ENCODE results near the gene RHBDL2. TPM values are rescaled to one million over a fixed set of nuclear protein-coding genes. Genes with fewer than 3 reads are reported as not detected.

RHBDL2 gene
- total RNA-seq, 3 donors from 2014 or later (not counting 1 experiment from before 2014, with no cell fraction given) = not detected

DNA sequence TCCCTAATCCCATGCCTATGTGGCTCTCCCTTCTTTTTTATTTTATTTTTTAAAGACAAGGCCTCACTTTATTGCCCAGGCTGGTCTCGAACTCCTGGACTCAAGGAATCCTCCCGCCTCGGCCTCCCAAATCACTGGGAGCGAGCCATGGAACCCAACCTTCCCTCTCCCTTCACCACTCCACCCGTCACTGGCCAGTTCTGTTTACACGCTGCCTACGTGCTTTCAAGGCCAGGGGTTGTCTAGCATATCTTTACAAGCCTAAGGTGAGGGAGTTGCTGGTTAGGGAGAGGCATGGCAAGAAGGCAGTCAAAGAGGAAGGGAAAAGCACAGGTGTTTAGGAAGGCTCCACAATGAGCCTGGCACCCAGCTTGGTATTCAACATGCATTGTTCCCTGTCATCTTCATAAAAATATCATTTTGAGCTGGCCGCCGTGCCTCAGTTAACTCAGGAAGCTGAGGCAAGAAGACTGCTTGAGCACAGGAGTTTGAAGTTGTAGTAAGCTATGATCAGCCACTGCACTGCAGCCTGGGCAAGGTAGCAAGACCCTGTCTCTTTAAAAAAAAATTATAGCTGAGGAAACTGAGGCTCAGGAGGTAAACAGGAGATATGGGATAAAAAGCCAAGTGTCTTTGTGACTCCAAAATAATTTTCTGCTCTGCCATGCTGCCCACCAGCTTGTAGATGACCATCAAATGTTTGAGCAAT, 1.1 kb downstream of the RHBDL2 start:
- ATAC-seq (no peak), DNase-seq (no peak)
- Mint-ChIP-seq H3K36me3 (no peaks in the 10 kb centered on the region), H3K27ac (no peak overlapping the region), H3K27me3 (ENCODE audit: low read depth in 2 of 2) (peaks cover 0 to 10% of the 10 kb centered on the region in 2 donors), H3K4me1 (no peaks in the 10 kb centered on the region), H3K9me3 (no peaks in the 10 kb centered on the region), H3K4me3 (no peak overlapping the region)
- Histone ChIP-seq H3K27me3 (ENCODE audit: control insufficient read depth, insufficient read depth, low read length) (no peaks in the 10 kb centered on the region), H3K9me3 (ENCODE audit: control insufficient read depth, insufficient read depth, low read length) (no peaks in the 10 kb centered on the region), H3K4me1 (ENCODE audit: control insufficient read depth, insufficient read depth, low read length) (no peaks in the 10 kb centered on the region), H3K4me3 (ENCODE audit: low read length) (no peak overlapping the region), H3K36me3 (ENCODE audit: control insufficient read depth, insufficient read depth, low read length) (no peaks in the 10 kb centered on the region), H3K27ac (ENCODE audit: low read length) (no peak overlapping the region)
- TF ChIP-seq, protein P1, sequence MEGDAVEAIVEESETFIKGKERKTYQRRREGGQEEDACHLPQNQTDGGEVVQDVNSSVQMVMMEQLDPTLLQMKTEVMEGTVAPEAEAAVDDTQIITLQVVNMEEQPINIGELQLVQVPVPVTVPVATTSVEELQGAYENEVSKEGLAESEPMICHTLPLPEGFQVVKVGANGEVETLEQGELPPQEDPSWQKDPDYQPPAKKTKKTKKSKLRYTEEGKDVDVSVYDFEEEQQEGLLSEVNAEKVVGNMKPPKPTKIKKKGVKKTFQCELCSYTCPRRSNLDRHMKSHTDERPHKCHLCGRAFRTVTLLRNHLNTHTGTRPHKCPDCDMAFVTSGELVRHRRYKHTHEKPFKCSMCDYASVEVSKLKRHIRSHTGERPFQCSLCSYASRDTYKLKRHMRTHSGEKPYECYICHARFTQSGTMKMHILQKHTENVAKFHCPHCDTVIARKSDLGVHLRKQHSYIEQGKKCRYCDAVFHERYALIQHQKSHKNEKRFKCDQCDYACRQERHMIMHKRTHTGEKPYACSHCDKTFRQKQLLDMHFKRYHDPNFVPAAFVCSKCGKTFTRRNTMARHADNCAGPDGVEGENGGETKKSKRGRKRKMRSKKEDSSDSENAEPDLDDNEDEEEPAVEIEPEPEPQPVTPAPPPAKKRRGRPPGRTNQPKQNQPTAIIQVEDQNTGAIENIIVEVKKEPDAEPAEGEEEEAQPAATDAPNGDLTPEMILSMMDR (IDR thresholded peaks at IDR 0.05) = no peak
- WGBS (ENCODE audit: insufficient coverage) = 88% methylated on average over 9 of the region's 9 CpGs
- intact Hi-C loops (cut with micrococcal nuclease) = no loop called here

DNA sequence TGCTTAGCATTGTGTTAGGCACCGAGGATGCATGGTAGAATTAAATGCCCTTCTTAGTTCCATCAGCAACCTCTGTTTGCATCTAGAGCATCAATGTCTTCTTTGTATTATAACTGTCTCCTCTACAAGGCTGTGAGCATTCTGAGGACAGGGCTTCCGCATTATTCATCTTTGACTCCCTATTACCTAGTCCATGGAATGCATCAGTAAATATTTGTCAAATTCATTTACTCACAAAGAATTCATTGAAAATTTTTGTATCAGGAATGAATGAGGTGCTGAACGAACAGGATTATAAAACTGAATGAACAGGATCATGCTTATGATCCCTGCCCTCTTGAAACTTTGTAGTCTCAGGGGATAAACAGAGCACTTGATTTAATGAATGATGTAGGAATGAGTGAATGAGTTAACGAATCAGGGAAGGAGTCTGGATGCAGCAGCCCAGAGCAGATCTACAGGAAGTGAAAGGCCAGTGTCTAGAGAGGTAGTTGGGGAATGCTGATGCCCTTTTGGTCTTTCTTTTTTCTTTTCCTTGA, 2.8 kb downstream of the RHBDL2 start:
- Histone ChIP-seq H3K36me3 (ENCODE audit: control insufficient read depth, insufficient read depth, low read length) (no peaks in the 10 kb centered on the region), H3K27ac (ENCODE audit: low read length) (no peak overlapping the region), H3K4me1 (ENCODE audit: control insufficient read depth, insufficient read depth, low read length) (no peaks in the 10 kb centered on the region), H3K4me3 (ENCODE audit: low read length) (no peak overlapping the region), H3K27me3 (ENCODE audit: control insufficient read depth, insufficient read depth, low read length) (no peaks in the 10 kb centered on the region), H3K9me3 (ENCODE audit: control insufficient read depth, insufficient read depth, low read length) (no peaks in the 10 kb centered on the region)
- Mint-ChIP-seq H3K27ac (no peak overlapping the region), H3K4me3 (no peak overlapping the region), H3K27me3 (ENCODE audit: low read depth in 2 of 2) (peaks cover 0 to 10% of the 10 kb centered on the region in 2 donors), H3K4me1 (no peaks in the 10 kb centered on the region), H3K36me3 (no peaks in the 10 kb centered on the region), H3K9me3 (no peaks in the 10 kb centered on the region)
- intact Hi-C loops (cut with micrococcal nuclease) = no loop called here
- TF ChIP-seq, protein P1 (IDR thresholded peaks at IDR 0.05) = no peak
- 55% methylated on average over 4 of the region's 4 CpGs for WGBS (ENCODE audit: insufficient coverage)
- no peak for DNase-seq
- ATAC-seq = no peak

DNA sequence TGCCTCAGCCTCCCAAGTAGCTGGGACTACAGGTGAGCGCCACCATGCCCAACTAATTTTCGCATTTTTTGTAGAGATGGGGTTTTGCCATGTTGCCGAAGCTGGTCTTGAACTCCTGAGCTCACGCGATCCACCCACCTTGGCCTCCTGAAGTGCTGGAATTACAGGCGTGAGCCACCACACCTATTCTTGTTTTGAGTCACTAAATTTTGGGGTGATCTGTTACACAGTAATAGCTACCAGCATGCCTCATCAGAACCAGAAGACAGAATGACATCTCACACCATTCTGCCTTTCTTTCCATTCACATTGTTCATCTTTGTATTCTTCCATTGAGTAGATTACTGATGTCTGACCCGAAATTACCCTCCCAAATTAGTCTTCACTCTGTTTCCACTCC, 9.1 kb downstream of the RHBDL2 start:
- H3K27me3 ChIP-seq (ENCODE audit: control insufficient read depth, insufficient read depth, low read length) = no peaks in the 10 kb centered on the region
- DNase-seq (no peak), ATAC-seq (no peak)
- Mint-ChIP-seq H3K4me3 (no peak overlapping the region), H3K4me1 (no peaks in the 10 kb centered on the region), H3K36me3 (no peaks in the 10 kb centered on the region), H3K9me3 (no peaks in the 10 kb centered on the region), H3K27me3 (ENCODE audit: low read depth in 2 of 2) (peaks cover 0 to 9% of the 10 kb centered on the region in 2 donors), H3K27ac (no peak overlapping the region)
- H3K27ac ChIP-seq (ENCODE audit: low read length) = no peak overlapping the region
- H3K4me1 ChIP-seq (ENCODE audit: control insufficient read depth, insufficient read depth, low read length) = no peaks in the 10 kb centered on the region
- intact Hi-C loops (cut with micrococcal nuclease) = no loop called here
- no peak overlapping the region for H3K4me3 ChIP-seq (ENCODE audit: low read length)
- no peaks in the 10 kb centered on the region for H3K9me3 ChIP-seq (ENCODE audit: control insufficient read depth, insufficient read depth, low read length)
- H3K36me3 ChIP-seq (ENCODE audit: control insufficient read depth, insufficient read depth, low read length) = no peaks in the 10 kb centered on the region
- WGBS (ENCODE audit: insufficient coverage) = 81% methylated on average over 7 of the region's 7 CpGs
- TF ChIP-seq, protein P1 (IDR thresholded peaks at IDR 0.05) = no peak
